ENCODE measurements around the gene SMARCA1. TPM values are rescaled to one million over a fixed set of nuclear protein-coding genes. Genes with fewer than 3 reads are reported as not detected.

The SMARCA1 gene
- total and polyA plus RNA-seq, 2 of the 4 experiments (the other 2 are of a cell fraction) = 31.0 to 32.8 TPM

DNA sequence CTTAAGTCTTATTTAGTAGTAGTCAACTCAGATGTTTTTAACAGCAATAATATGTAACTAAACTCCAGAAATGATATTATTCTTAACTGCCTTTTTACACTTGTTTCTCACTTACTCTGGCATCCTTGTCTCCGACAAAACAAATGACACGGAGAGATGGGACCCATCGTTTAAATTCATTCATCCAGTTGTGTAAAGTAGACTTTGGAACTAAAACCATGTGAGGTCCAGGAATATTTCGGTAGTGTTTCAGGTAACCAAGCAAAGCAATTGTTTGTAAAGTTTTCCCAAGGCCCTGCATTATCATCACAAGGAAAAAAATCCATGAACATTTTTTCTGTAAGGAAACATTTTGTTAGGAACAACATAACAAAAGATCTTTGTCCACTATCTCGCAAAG is 11.6 kb downstream of the SMARCA1 start:
- H3K4me3 ChIP-seq (ENCODE audit: insufficient read depth, low read depth, low read length) = no peak overlapping the region
- no peak overlapping the region for H3K18ac ChIP-seq (ENCODE audit: low read depth, low read length)
- no CpG with 5 or more reads among the region's 5 CpGs for WGBS, 2 experiments (ENCODE audit: extremely low coverage in 2 of 2, insufficient read length in 1 of 2)
- intact Hi-C loops (cut with micrococcal nuclease) (no loop called here), in situ Hi-C loops (cut with MboI; ENCODE audit: low sequenced_read_pairs) (no loop called here), dilution Hi-C loops (cut with HindIII; ENCODE audit: low sequenced_read_pairs, unreplicated experiment) (no loop called here)
- H3K36me3 ChIP-seq (ENCODE audit: control insufficient read depth, insufficient read depth, low read length) = peaks cover 20% of the 10 kb centered on the region
- H2BK20ac ChIP-seq (ENCODE audit: low read depth, low read length) = no peak overlapping the region
- no peaks in the 10 kb centered on the region for H4K20me1 ChIP-seq (ENCODE audit: insufficient read depth, low read length)
- H4K8ac ChIP-seq (ENCODE audit: low read depth in 2 of 2, low read length in 2 of 2) = no peak overlapping the region
- no peak overlapping the region for H2BK5ac ChIP-seq (ENCODE audit: low read depth, low read length, poor library complexity, severe bottlenecking)
- BruUV-seq (replicated peaks) = no TSS peak
- no peak overlapping the region for H3K23ac ChIP-seq (ENCODE audit: low read depth, low read length)
- H3K9ac ChIP-seq (ENCODE audit: low read depth, low read length) = no peak overlapping the region
- no peaks in the 10 kb centered on the region for H3K9me3 ChIP-seq (ENCODE audit: control insufficient read depth, insufficient read depth, low read length)
- no peak for TF ChIP-seq RAD21 (IDR thresholded peaks at IDR 0.05; ENCODE audit: low read length)
- TF ChIP-seq, protein P1, sequence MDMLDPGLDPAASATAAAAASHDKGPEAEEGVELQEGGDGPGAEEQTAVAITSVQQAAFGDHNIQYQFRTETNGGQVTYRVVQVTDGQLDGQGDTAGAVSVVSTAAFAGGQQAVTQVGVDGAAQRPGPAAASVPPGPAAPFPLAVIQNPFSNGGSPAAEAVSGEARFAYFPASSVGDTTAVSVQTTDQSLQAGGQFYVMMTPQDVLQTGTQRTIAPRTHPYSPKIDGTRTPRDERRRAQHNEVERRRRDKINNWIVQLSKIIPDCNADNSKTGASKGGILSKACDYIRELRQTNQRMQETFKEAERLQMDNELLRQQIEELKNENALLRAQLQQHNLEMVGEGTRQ (IDR thresholded peaks at IDR 0.05; ENCODE audit: low read depth, low read length) = no peak
- TF ChIP-seq FOS (IDR thresholded peaks at IDR 0.05; ENCODE audit: low read depth, low read length) = no peak
- H3K14ac ChIP-seq (replicated peaks; ENCODE audit: low read depth, low read length) = no peak overlapping the region
- H3K4me1 ChIP-seq (ENCODE audit: control insufficient read depth, insufficient read depth, low read length) = no peaks in the 10 kb centered on the region
- H3K4me2 ChIP-seq (ENCODE audit: low read depth, low read length) = no peak overlapping the region
- no peak for DNase-seq
- H2AK5ac ChIP-seq (ENCODE audit: low read depth, low read length) = no peak overlapping the region
- no peak overlapping the region for H2BK15ac ChIP-seq (ENCODE audit: low read depth, low read length)
- no peak overlapping the region for H3K4ac ChIP-seq (ENCODE audit: low read depth, low read length)
- no peak for ATAC-seq (ENCODE audit: low read depth)
- no peak overlapping the region for H2AK9ac ChIP-seq (replicated peaks; ENCODE audit: low read depth, low read length, poor library complexity)
- H3K79me1 ChIP-seq (ENCODE audit: low read depth in 1 of 2, low read length in 2 of 2) = peaks cover 0 to 5% of the 10 kb centered on the region in 2 experiments; a peak in 1 of 4 replicates
- no peak overlapping the region for H2BK120ac ChIP-seq (ENCODE audit: low read depth, low read length)
- ChIA-PET POLR2A (ENCODE audit: unreplicated experiment) (no interaction called here), CTCF (no interaction called here)
- no peak overlapping the region for H2AFZ ChIP-seq (replicated peaks; ENCODE audit: low read length, poor library complexity)
- no peak overlapping the region for H4K5ac ChIP-seq (ENCODE audit: low read depth, low read length)
- H3K9me1 ChIP-seq (ENCODE audit: insufficient read depth, low read length) = no peaks in the 10 kb centered on the region
- no peaks in the 10 kb centered on the region for H3K27me3 ChIP-seq (ENCODE audit: control insufficient read depth, insufficient read depth, low read length)
- H3K56ac ChIP-seq (ENCODE audit: extremely low read depth, insufficient read depth, low read length) = no peak overlapping the region
- H4K91ac ChIP-seq (ENCODE audit: insufficient read depth, low read depth, low read length) = no peak overlapping the region
- no peak overlapping the region for H3K27ac ChIP-seq (ENCODE audit: insufficient read depth, low read length)

Measured in IMR-90 (cell line).